A549 (cell line): ENCODE results near the gene DNAJB12.

Source experiments
- BHLHE40 ChIP-seq: IDR thresholded peaks from 2 replicates; pipeline ENCODE4 v1.6.1; 2012; ENCODE audit warnings: low read depth, low read length, inconsistent platforms
- CHD2 ChIP-seq: fragments of 150-350 bp; IDR thresholded peaks from 2 replicates; pipeline ENCODE4 v1.6.1; 2014; ENCODE audit warnings: low read length; ENCODE audit not compliant: partially characterized antibody
- CTCF ChIP-seq: fragments of >200 bp; sonication (Bioruptor Twin); formaldehyde crosslinking; IDR thresholded peaks from 3 replicates; pipeline ENCODE4 v1.5.1; 2016
- ESRRA ChIP-seq: fragments of 150-350 bp; IDR thresholded peaks from 2 replicates; pipeline ENCODE4 v1.6.1; 2014; ENCODE audit warnings: mild to moderate bottlenecking, low read length, borderline replicate concordance
- HMGXB4 ChIP-seq: fragments of 250-450 bp; sonication (Bioruptor Pico); IDR thresholded peaks from 2 replicates; pipeline ENCODE4 v1.5.0; 2021; ENCODE audit warnings: mild to moderate bottlenecking, moderate library complexity, borderline replicate concordance
- JUN ChIP-seq, 2 experiments: fragments of >200 bp; sonication (Bioruptor Twin); formaldehyde crosslinking; IDR thresholded peaks; 2 replicates in 1 of 2; 3 replicates in 1 of 2; pipeline ENCODE4 v1.6.1; 2016 to 2017
- POLR2A ChIP-seq: IDR thresholded peaks from 2 replicates; pipeline ENCODE4 v1.6.1; 2012; ENCODE audit warnings: mild to moderate bottlenecking, low read length
- RAD21 ChIP-seq, 2 experiments: fragments of >200 bp in 1 of 2; sonication (Bioruptor Twin) in 1 of 2; formaldehyde crosslinking in 1 of 2; IDR thresholded peaks in 1 of 2; conservative IDR thresholded peaks in 1 of 2; 2 replicates in 1 of 2; 3 replicates in 1 of 2; pipeline ENCODE4 v1.6.1; 2012 to 2018; ENCODE audit warnings: inconsistent platforms in 1 of 2
- RCOR1 ChIP-seq: fragments of 150-350 bp; IDR thresholded peaks from 2 replicates; pipeline ENCODE4 v1.6.1; 2014; ENCODE audit warnings: antibody characterized with exemption, low read length, low read depth
- RFX5 ChIP-seq: fragments of 450-650 bp; IDR thresholded peaks from 2 replicates; pipeline ENCODE4 v1.7.1; 2014; ENCODE audit warnings: antibody characterized with exemption, mild to moderate bottlenecking, moderate library complexity
- RNF2 ChIP-seq: fragments of 200-600 bp; sonication (generic); IDR thresholded peaks from 2 replicates; pipeline ENCODE4 v1.6.1; 2016; ENCODE audit warnings: low read depth, mild to moderate bottlenecking, antibody characterized with exemption, moderate library complexity, borderline replicate concordance

- TF ChIP-seq CTCF (no peak), RFX5 (no peak), RCOR1 (no peak), JUN (IDR thresholded peaks at IDR 0.05) (no peak), RNF2 (no peak), POLR2A (no peak), BHLHE40 (no peak), HMGXB4 (no peak), RAD21 (conservative IDR thresholded peaks at IDR 0.05 in 1 of 2, IDR thresholded peaks at IDR 0.05 in 1 of 2) (no peak), CHD2 (no peak), ESRRA (no peak)
These were observed 1.4 kb upstream of the DNAJB12 start for GRCh38 chr10:72356115-72356514.
